ENCODE measurements around the gene COX11.

COX11 gene

DNA sequence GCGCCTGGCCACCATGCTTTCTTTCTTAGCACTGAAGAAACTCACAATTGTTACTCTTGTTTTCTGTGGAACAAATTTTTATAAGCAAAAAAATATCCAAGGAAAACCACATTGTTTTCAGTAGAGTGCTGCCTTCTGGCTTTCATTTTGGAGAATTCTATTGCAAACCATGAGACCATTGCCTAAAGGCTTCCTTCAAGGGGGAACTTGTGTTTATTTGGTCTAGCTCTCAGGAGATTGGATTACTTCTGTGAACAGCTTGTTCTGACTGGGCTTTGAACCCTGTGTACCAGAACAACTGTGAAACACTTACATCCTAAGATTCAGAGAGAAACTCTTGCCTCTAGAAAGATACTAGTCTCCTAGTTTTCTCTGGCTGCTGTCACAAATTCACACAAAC, 35.7 kb downstream of the COX11 start:
- Histone ChIP-seq H3K27me3 (ENCODE audit: insufficient read depth, low read length, poor library complexity) (no peaks in the 10 kb centered on the region), H3K4me1 (ENCODE audit: insufficient read depth, low read length) (no peaks in the 10 kb centered on the region), H3K9ac (ENCODE audit: low read depth, low read length) (no peak overlapping the region), H3K4me3 (ENCODE audit: low read depth in 1 of 2, low read length in 2 of 2) (no peak overlapping the region), H3K9me3 (ENCODE audit: insufficient read depth, low read length, severe bottlenecking) (no peaks in the 10 kb centered on the region), H3K4me2 (ENCODE audit: insufficient read depth, low read length) (no peak overlapping the region), H3K36me3 (ENCODE audit: insufficient read depth, low read length) (no peaks in the 10 kb centered on the region), H3K27ac (ENCODE audit: low read length) (no peak overlapping the region), H2AFZ (ENCODE audit: low read depth, low read length) (no peak overlapping the region), H3K79me2 (ENCODE audit: insufficient read depth, low read length) (no peaks in the 10 kb centered on the region), H4K20me1 (ENCODE audit: insufficient read depth, low read length) (no peaks in the 10 kb centered on the region)
- no peak for ATAC-seq (ENCODE audit: insufficient read depth, low read depth)
- no peak for DNase-seq
- TF ChIP-seq, protein P1, sequence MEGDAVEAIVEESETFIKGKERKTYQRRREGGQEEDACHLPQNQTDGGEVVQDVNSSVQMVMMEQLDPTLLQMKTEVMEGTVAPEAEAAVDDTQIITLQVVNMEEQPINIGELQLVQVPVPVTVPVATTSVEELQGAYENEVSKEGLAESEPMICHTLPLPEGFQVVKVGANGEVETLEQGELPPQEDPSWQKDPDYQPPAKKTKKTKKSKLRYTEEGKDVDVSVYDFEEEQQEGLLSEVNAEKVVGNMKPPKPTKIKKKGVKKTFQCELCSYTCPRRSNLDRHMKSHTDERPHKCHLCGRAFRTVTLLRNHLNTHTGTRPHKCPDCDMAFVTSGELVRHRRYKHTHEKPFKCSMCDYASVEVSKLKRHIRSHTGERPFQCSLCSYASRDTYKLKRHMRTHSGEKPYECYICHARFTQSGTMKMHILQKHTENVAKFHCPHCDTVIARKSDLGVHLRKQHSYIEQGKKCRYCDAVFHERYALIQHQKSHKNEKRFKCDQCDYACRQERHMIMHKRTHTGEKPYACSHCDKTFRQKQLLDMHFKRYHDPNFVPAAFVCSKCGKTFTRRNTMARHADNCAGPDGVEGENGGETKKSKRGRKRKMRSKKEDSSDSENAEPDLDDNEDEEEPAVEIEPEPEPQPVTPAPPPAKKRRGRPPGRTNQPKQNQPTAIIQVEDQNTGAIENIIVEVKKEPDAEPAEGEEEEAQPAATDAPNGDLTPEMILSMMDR (IDR thresholded peaks at IDR 0.05; ENCODE audit: borderline replicate concordance, extremely low read depth, low read length, poor library complexity, severe bottlenecking), result no peak
- no peak for TF ChIP-seq EZH2 (IDR thresholded peaks at IDR 0.05; ENCODE audit: borderline replicate concordance, low read depth, low read length, severe bottlenecking)

DNA sequence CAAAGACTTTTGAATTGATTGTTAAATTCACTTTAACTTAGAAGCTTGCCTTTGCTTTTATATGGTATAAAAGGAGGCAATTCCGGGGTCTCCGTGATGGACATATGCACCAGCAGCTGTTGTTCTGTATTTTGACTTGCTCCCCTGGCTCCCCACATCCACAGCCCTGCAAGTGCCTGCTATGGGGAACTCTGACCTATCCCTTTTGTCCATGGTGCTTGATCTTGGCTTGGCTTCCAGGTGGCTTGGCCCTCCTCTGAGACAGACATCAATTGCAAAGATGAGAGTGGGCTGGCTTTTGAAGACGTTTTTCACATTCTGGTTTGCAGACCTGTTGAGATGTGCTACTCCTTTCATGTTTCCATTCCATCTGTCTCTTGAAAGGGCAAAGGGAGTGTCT, 40.9 kb downstream of the COX11 start:
- Histone ChIP-seq H3K4me1 (ENCODE audit: insufficient read depth, low read length) (no peaks in the 10 kb centered on the region), H3K9ac (ENCODE audit: low read depth, low read length) (no peak overlapping the region), H3K4me2 (ENCODE audit: insufficient read depth, low read length) (no peak overlapping the region), H3K36me3 (ENCODE audit: insufficient read depth, low read length) (no peaks in the 10 kb centered on the region), H3K9me3 (ENCODE audit: insufficient read depth, low read length, severe bottlenecking) (no peaks in the 10 kb centered on the region), H2AFZ (ENCODE audit: low read depth, low read length) (no peak overlapping the region), H3K4me3 (ENCODE audit: low read depth in 1 of 2, low read length in 2 of 2) (no peak overlapping the region), H3K27ac (ENCODE audit: low read length) (no peak overlapping the region), H4K20me1 (ENCODE audit: insufficient read depth, low read length) (no peaks in the 10 kb centered on the region), H3K27me3 (ENCODE audit: insufficient read depth, low read length, poor library complexity) (peaks cover 4% of the 10 kb centered on the region), H3K79me2 (ENCODE audit: insufficient read depth, low read length) (no peaks in the 10 kb centered on the region)
- TF ChIP-seq EZH2 (IDR thresholded peaks at IDR 0.05; ENCODE audit: borderline replicate concordance, low read depth, low read length, severe bottlenecking), result no peak
- TF ChIP-seq, protein P1 (IDR thresholded peaks at IDR 0.05; ENCODE audit: borderline replicate concordance, extremely low read depth, low read length, poor library complexity, severe bottlenecking), result no peak
- DNase-seq (no peak), ATAC-seq (ENCODE audit: insufficient read depth, low read depth) (no peak)

DNA sequence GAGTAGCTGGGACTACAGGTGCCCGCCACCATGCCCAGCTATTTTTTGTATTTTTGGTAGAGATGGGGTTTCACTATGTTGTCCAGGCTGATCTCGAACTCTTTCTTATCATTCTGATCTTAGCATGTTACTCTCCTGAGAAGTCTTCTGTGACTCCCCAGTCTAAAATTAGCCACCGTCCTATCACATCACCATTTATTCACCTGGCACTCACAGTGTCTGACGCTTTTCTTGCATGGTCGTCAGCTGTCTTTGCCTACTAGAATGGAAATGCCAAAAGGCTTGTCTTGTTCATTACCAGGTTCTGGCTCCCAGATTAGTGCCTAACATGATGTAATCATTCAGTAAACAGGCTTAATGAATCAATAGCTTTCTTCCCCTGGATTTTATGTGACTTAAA, 44.0 kb downstream of the COX11 start:
- Histone ChIP-seq H3K4me1 (ENCODE audit: insufficient read depth, low read length) (no peaks in the 10 kb centered on the region), H3K9me3 (ENCODE audit: insufficient read depth, low read length, severe bottlenecking) (no peaks in the 10 kb centered on the region), H3K27me3 (ENCODE audit: insufficient read depth, low read length, poor library complexity) (peaks cover 4% of the 10 kb centered on the region), H3K4me2 (ENCODE audit: insufficient read depth, low read length) (no peak overlapping the region), H2AFZ (ENCODE audit: low read depth, low read length) (no peak overlapping the region), H3K79me2 (ENCODE audit: insufficient read depth, low read length) (no peaks in the 10 kb centered on the region), H3K9ac (ENCODE audit: low read depth, low read length) (no peak overlapping the region), H4K20me1 (ENCODE audit: insufficient read depth, low read length) (no peaks in the 10 kb centered on the region), H3K4me3 (ENCODE audit: low read depth in 1 of 2, low read length in 2 of 2) (no peak overlapping the region), H3K36me3 (ENCODE audit: insufficient read depth, low read length) (no peaks in the 10 kb centered on the region), H3K27ac (ENCODE audit: low read length) (no peak overlapping the region)
- no peak for ATAC-seq (ENCODE audit: insufficient read depth, low read depth)
- no peak for TF ChIP-seq EZH2 (IDR thresholded peaks at IDR 0.05; ENCODE audit: borderline replicate concordance, low read depth, low read length, severe bottlenecking)
- TF ChIP-seq, protein P1 (IDR thresholded peaks at IDR 0.05; ENCODE audit: borderline replicate concordance, extremely low read depth, low read length, poor library complexity, severe bottlenecking), result no peak
- no peak for DNase-seq

DNA sequence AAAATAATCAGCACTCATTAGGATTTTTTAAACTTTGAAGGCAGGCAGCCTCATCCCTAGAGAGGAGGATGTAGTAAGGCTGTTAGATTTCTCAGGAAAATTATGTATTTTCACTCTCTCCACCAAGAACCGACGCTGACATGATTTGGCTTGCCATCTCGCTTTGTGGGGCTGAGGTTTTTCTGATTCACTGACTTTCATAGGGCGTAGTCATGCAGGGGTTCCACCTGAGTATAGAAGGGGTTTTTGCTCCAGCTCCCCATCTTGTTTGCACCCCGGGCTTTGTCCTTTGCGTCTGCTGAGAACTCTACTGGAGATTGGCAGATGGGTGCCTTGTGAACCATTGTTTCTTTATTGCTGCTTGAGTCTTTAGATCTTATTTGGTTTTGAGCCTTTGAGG, 47.6 kb downstream of the COX11 start:
- H3K4me1 ChIP-seq (ENCODE audit: insufficient read depth, low read length), result no peaks in the 10 kb centered on the region
- H3K36me3 ChIP-seq (ENCODE audit: insufficient read depth, low read length), result no peaks in the 10 kb centered on the region
- TF ChIP-seq EZH2 (IDR thresholded peaks at IDR 0.05; ENCODE audit: borderline replicate concordance, low read depth, low read length, severe bottlenecking), result no peak
- TF ChIP-seq, protein P1 (IDR thresholded peaks at IDR 0.05; ENCODE audit: borderline replicate concordance, extremely low read depth, low read length, poor library complexity, severe bottlenecking), result no peak
- no peak for ATAC-seq (ENCODE audit: insufficient read depth, low read depth)
- no peak overlapping the region for H3K4me2 ChIP-seq (ENCODE audit: insufficient read depth, low read length)
- H3K9me3 ChIP-seq (ENCODE audit: insufficient read depth, low read length, severe bottlenecking), result peaks cover 6% of the 10 kb centered on the region
- DNase-seq, result no peak
- no peak overlapping the region for H2AFZ ChIP-seq (ENCODE audit: low read depth, low read length)
- no peak overlapping the region for H3K9ac ChIP-seq (ENCODE audit: low read depth, low read length)
- no peak overlapping the region for H3K27ac ChIP-seq (ENCODE audit: low read length)
- H3K27me3 ChIP-seq (ENCODE audit: insufficient read depth, low read length, poor library complexity), result no peaks in the 10 kb centered on the region
- H3K4me3 ChIP-seq (ENCODE audit: low read depth in 1 of 2, low read length in 2 of 2), result no peak overlapping the region
- H4K20me1 ChIP-seq (ENCODE audit: insufficient read depth, low read length), result no peaks in the 10 kb centered on the region
- no peaks in the 10 kb centered on the region for H3K79me2 ChIP-seq (ENCODE audit: insufficient read depth, low read length)

All from DND-41 (cell line).